Measurements from ENCODE around the gene IL33.

The IL33 gene

GRCh38 chr9:6218099-6218502 is 2.5 kb downstream of the IL33 start:
- DNase-seq = no peak

GRCh38 chr9:6219040-6219439 is 3.4 kb downstream of the IL33 start:
- no peak for DNase-seq

GRCh38 chr9:6219981-6220380 is 4.4 kb downstream of the IL33 start:
- no peak for DNase-seq

- no peak for DNase-seq
Measured at GRCh38 chr9:6224393-6225154, 9.0 kb downstream of the IL33 start.

GRCh38 chr9:6226696-6227095 is 11.1 kb downstream of the IL33 start:
- DNase-seq = no peak

- no peak for DNase-seq
Measured at GRCh38 chr9:6229186-6229585, 13.6 kb downstream of the IL33 start.

GRCh38 chr9:6229619-6230018 is 14.0 kb downstream of the IL33 start:
- no peak for DNase-seq

GRCh38 chr9:6230037-6230780 is 14.6 kb downstream of the IL33 start:
- no peak for DNase-seq

- no peak for DNase-seq
Measured at GRCh38 chr9:6232336-6232945, 16.8 kb downstream of the IL33 start.

- no peak for DNase-seq
Measured at GRCh38 chr9:6234014-6234413, 18.4 kb downstream of the IL33 start.

- no peak for DNase-seq
Measured at GRCh38 chr9:6237267-6237666, 21.7 kb downstream of the IL33 start.

- no peak for DNase-seq
Measured at GRCh38 chr9:6239048-6239461, 23.4 kb downstream of the IL33 start.

- DNase-seq = no peak
Measured at GRCh38 chr9:6239694-6240093, 24.1 kb downstream of the IL33 start.

GRCh38 chr9:6243746-6244145 is 28.1 kb downstream of the IL33 start:
- DNase-seq = no peak

- DNase-seq = no peak
Measured at GRCh38 chr9:6247266-6247665, 31.7 kb downstream of the IL33 start.

- no peak for DNase-seq
Measured at GRCh38 chr9:6268826-6269397, 53.3 kb downstream of the IL33 start.

GRCh38 chr9:6270896-6271295 is 55.3 kb downstream of the IL33 start:
- DNase-seq = no peak

- DNase-seq = no peak
Measured at GRCh38 chr9:6271508-6272228, 56.1 kb downstream of the IL33 start.

GRCh38 chr9:6272229-6272598 is 56.6 kb downstream of the IL33 start:
- no peak for DNase-seq

GRCh38 chr9:6277417-6277816 is 61.8 kb downstream of the IL33 start:
- DNase-seq = no peak

GRCh38 chr9:6301858-6302257 is 86.3 kb downstream of the IL33 start:
- DNase-seq = no peak

- no peak for DNase-seq
Measured at GRCh38 chr9:6302417-6302816, 86.8 kb downstream of the IL33 start.

GRCh38 chr9:6304232-6304631 is 88.6 kb downstream of the IL33 start:
- DNase-seq = no peak
